IMR-90 (cell line): ENCODE results near the gene PCYOX1L. TPM values are rescaled to one million over a fixed set of nuclear protein-coding genes. Genes with fewer than 3 reads are reported as not detected.

ENCODE experiments used
- ATAC-seq: fragments of 200-7000 bp; cut with Tn5 transposase; 2 replicates; pipeline ENCODE4 v1.9.1; 2020; ENCODE audit warnings: low read depth, mild to moderate bottlenecking, moderate library complexity
- BruUV-seq: library from RNA; stranded (reverse); fragments of 400-500 nt; replicated peaks from 2 replicates; lab custom pipeline; 2021; lab: Mats Ljungman, UMichigan
- CTCF ChIA-PET: fragments of 300-600 bp; formaldehyde crosslinking; extraction: SDS; loops from one replicate; lab custom pipeline; 2021; ENCODE audit warnings: antibody characterized with exemption; lab: Yijun Ruan, JAX
- POLR2A ChIA-PET: fragments of 300-600 bp; sonication (Branson Sonifier 250); formaldehyde crosslinking; loops from one replicate; lab custom pipeline; 2022; ENCODE audit warnings: antibody characterized with exemption; ENCODE audit not compliant: unreplicated experiment; lab: Charles Lee
- DNase-seq: peaks from one replicate; pipeline ENCODE4 v3.0.0; 2013
- H2AFZ ChIP-seq: replicated peaks from 2 replicates; pipeline ENCODE3; 2013; ENCODE audit warnings: low read length, mild to moderate bottlenecking; ENCODE audit not compliant: poor library complexity
- H2AK5ac ChIP-seq: 2 replicates; pipeline ENCODE4 v1.6.1; 2013; ENCODE audit warnings: low read depth, low read length, inconsistent platforms
- H2AK9ac ChIP-seq: replicated peaks from 2 replicates; pipeline ENCODE3; 2013; ENCODE audit warnings: mild to moderate bottlenecking, low read depth, low read length, moderate library complexity; ENCODE audit not compliant: poor library complexity
- H2BK120ac ChIP-seq: 2 replicates; pipeline ENCODE4 v1.6.1; 2013; ENCODE audit warnings: low read depth, low read length, inconsistent platforms
- H2BK15ac ChIP-seq: 3 replicates; pipeline ENCODE4 v1.6.1; 2013; ENCODE audit warnings: low read depth, low read length, inconsistent platforms
- H2BK20ac ChIP-seq: 2 replicates; pipeline ENCODE4 v1.6.1; 2013; ENCODE audit warnings: low read depth, mild to moderate bottlenecking, inconsistent platforms, low read length, moderate library complexity
- H2BK5ac ChIP-seq: 2 replicates; pipeline ENCODE4 v1.6.1; 2013; ENCODE audit warnings: mild to moderate bottlenecking, low read depth, low read length, inconsistent platforms; ENCODE audit not compliant: poor library complexity, severe bottlenecking
- H3K14ac ChIP-seq: replicated peaks from 2 replicates; pipeline ENCODE4 v1.6.1; 2013; ENCODE audit warnings: low read depth, low read length, inconsistent platforms
- H3K18ac ChIP-seq: 2 replicates; pipeline ENCODE4 v1.6.1; 2013; ENCODE audit warnings: low read depth, low read length, control low read depth
- H3K23ac ChIP-seq: 2 replicates; pipeline ENCODE4 v1.6.1; 2013; ENCODE audit warnings: low read depth, low read length, inconsistent platforms
- H3K27ac ChIP-seq: 2 replicates; pipeline ENCODE4 v1.5.1; 2013; ENCODE audit warnings: mild to moderate bottlenecking, control low read depth, low read length; ENCODE audit not compliant: insufficient read depth
- H3K27me3 ChIP-seq: 2 replicates; pipeline ENCODE4 v1.6.1; 2013; ENCODE audit warnings: low read length; ENCODE audit not compliant: control insufficient read depth, insufficient read depth
- H3K36me3 ChIP-seq: 2 replicates; pipeline ENCODE4 v1.6.1; 2013; ENCODE audit warnings: low read length, mixed read lengths; ENCODE audit not compliant: control insufficient read depth, insufficient read depth
- H3K4ac ChIP-seq: 2 replicates; pipeline ENCODE4 v1.6.1; 2013; ENCODE audit warnings: low read depth, low read length, inconsistent platforms
- H3K4me1 ChIP-seq: 2 replicates; pipeline ENCODE4 v1.6.1; 2013; ENCODE audit warnings: low read length, mixed read lengths; ENCODE audit not compliant: control insufficient read depth, insufficient read depth
- H3K4me2 ChIP-seq: 2 replicates; pipeline ENCODE4 v1.6.1; 2013; ENCODE audit warnings: low read depth, mild to moderate bottlenecking, control low read depth, low read length, moderate library complexity
- H3K4me3 ChIP-seq: 2 replicates; pipeline ENCODE4 v1.5.1; 2013; ENCODE audit warnings: low read depth, mild to moderate bottlenecking, control low read depth, low read length, moderate library complexity; ENCODE audit not compliant: insufficient read depth
- H3K56ac ChIP-seq: 2 replicates; pipeline ENCODE4 v1.6.1; 2013; ENCODE audit warnings: low read length, inconsistent platforms; ENCODE audit not compliant: insufficient read depth; ENCODE audit errors: extremely low read depth
- H3K79me1 ChIP-seq, 2 experiments: 2 replicates each; pipeline ENCODE4 v1.6.1; 2013; ENCODE audit warnings: low read length in 2 of 2, inconsistent platforms in 1 of 2, low read depth in 1 of 2
- H3K9ac ChIP-seq: 2 replicates; pipeline ENCODE4 v1.6.1; 2013; ENCODE audit warnings: low read depth, low read length, control low read depth
- H3K9me1 ChIP-seq: 2 replicates; pipeline ENCODE4 v1.6.1; 2013; ENCODE audit warnings: low read length, inconsistent platforms; ENCODE audit not compliant: insufficient read depth
- H3K9me3 ChIP-seq: 2 replicates; pipeline ENCODE4 v1.6.1; 2013; ENCODE audit warnings: low read length; ENCODE audit not compliant: control insufficient read depth, insufficient read depth
- H4K20me1 ChIP-seq: 2 replicates; pipeline ENCODE4 v1.6.1; 2013; ENCODE audit warnings: low read length, inconsistent platforms; ENCODE audit not compliant: insufficient read depth
- H4K5ac ChIP-seq: 2 replicates; pipeline ENCODE4 v1.6.1; 2013; ENCODE audit warnings: mild to moderate bottlenecking, low read depth, low read length, control low read depth
- H4K8ac ChIP-seq, 2 experiments: 2 replicates each; pipeline ENCODE4 v1.6.1; 2013; ENCODE audit warnings: low read depth in 2 of 2, low read length in 2 of 2, control low read depth in 1 of 2, inconsistent platforms in 1 of 2
- H4K91ac ChIP-seq: 2 replicates; pipeline ENCODE4 v1.6.1; 2013; ENCODE audit warnings: low read depth, low read length, inconsistent platforms; ENCODE audit not compliant: insufficient read depth
- CHD1 ChIP-seq: IDR thresholded peaks from 2 replicates; pipeline ENCODE4 v1.6.1; 2012; ENCODE audit warnings: low read depth, low read length, improper control_type of control experiment
- CTCF ChIP-seq: conservative IDR thresholded peaks from 2 replicates; pipeline ENCODE4 v1.5.1; 2012; ENCODE audit warnings: mild to moderate bottlenecking, low read depth, low read length, improper control_type of control experiment
- ELK1 ChIP-seq: fragments of 150-350 bp; IDR thresholded peaks from 2 replicates; pipeline ENCODE4 v1.6.1; 2016; ENCODE audit warnings: low read depth, mild to moderate bottlenecking, low read length, moderate library complexity, borderline replicate concordance
- USF2 ChIP-seq: fragments of 150-350 bp; IDR thresholded peaks from 2 replicates; pipeline ENCODE4 v1.6.1; 2017; ENCODE audit warnings: mild to moderate bottlenecking, antibody characterized with exemption, low read length, low read depth
- WGBS, 2 experiments: methylation state at CpG; one replicate each; pipeline versions ENCODE4 v1.1.5 to v1.1.7; 2013; ENCODE audit warnings: missing lambda C conversion rate in 2 of 2; ENCODE audit not compliant: insufficient read length in 1 of 2; ENCODE audit errors: extremely low coverage in 2 of 2; 5-methylcytosine and 5-hydroxymethylcytosine counted together
- dilution Hi-C: fragments of 300-500 bp; cut with HindIII; formaldehyde crosslinking; loops from one replicate; pipeline ENCODE4 v1.14.3; 2018; ENCODE audit warnings: low sequenced_read_pairs; ENCODE audit not compliant: unreplicated experiment
- in situ Hi-C: fragments of 300-500 bp; cut with MboI; formaldehyde crosslinking; loops from 3 replicates; pipeline ENCODE4 v1.14.3; 2019; ENCODE audit warnings: low sequenced_read_pairs, inconsistent platforms, mixed read lengths
- intact Hi-C: fragments of 100-400 bp; cut with micrococcal nuclease; formaldehyde crosslinking; loops from 2 replicates; pipeline ENCODE4 v1.10.0; 2022
- polyA plus RNA-seq, 3 experiments: library from polyadenylated mRNA; depleted of rRNA; stranded (reverse); fragments of >200 nt; gene quantifications; 2 replicates each; pipeline ENCODE4 v1.2.3, GENCODE V29; 2012; ENCODE audit warnings: low replicate concordance in 1 of 3
- total RNA-seq: library from RNA; depleted of rRNA; stranded (reverse); fragments of >200 nt; gene quantifications from 2 replicates; pipeline ENCODE4 v1.2.3, GENCODE V29; 2012

PCYOX1L gene
- total and polyA plus RNA-seq, 2 of the 4 experiments (the other 2 are of a cell fraction): 7.0 to 14.3 TPM

- in situ Hi-C loops: no loop called here
- Histone ChIP-seq H3K4me2 (peak overlapping the region; percentile 85), H3K4me1 (peaks cover 44% of the 10 kb centered on the region)
Measured at GRCh38 chr5:149408252-149409099, 50.6 kb downstream of the PCYOX1L start.

More at GRCh38 chr5:149408252-149409099, 50.6 kb downstream of the PCYOX1L start:
- Histone ChIP-seq H3K18ac (peak overlapping the region; percentile 73), H2BK120ac (peak overlapping the region; percentile 76), H2BK5ac (peak overlapping the region; percentile 92), H3K9me1 (peaks cover 16% of the 10 kb centered on the region), H3K4me3 (peak overlapping the region; percentile 63), H2AFZ (peak overlapping the region; percentile 81), H4K8ac (peak overlapping the region; percentile 94 to 95; a peak in 3 of 4 replicates), H3K79me1 (peaks cover 7 to 60% of the 10 kb centered on the region in 2 experiments; a peak in 3 of 4 replicates), H4K5ac (peak overlapping the region; percentile 50), H3K23ac (peak overlapping the region; percentile 98), H3K27me3 (no peaks in the 10 kb centered on the region), H3K36me3 (peaks cover 49% of the 10 kb centered on the region), H3K9me3 (no peaks in the 10 kb centered on the region), H3K4ac (peak overlapping the region; percentile 97), H2BK15ac (peak overlapping the region; percentile 94; the same call in 2 of the 3 replicates), H3K9ac (peak overlapping the region; percentile 99), H3K14ac (peak overlapping the region; percentile 98), H2AK5ac (peak overlapping the region; percentile 99), H4K91ac (peak overlapping the region; percentile 98), H3K27ac (peak overlapping the region; percentile 89), H2BK20ac (no peak overlapping the region; the same call in none of the 2 replicates), H2AK9ac (peak overlapping the region; percentile 83), H3K56ac (peak overlapping the region; percentile 96), H4K20me1 (peaks cover 72% of the 10 kb centered on the region)
- dilution Hi-C loops (no loop called here), intact Hi-C loops (loop anchor here (1.0 kb wide), 1 partner anchor 26 kb away; no protein-coding TSS in a partner anchor)
- POLR2A ChIA-PET: interaction anchor here (0.6 to 2.5 kb wide), 7 partner anchors 8 to 240 kb away, joined by 3 to 42 read pairs (median 3); partner anchors contain the start of gene PCYOX1L
- CTCF ChIA-PET: interaction anchor here (1.1 kb wide), 1 partner anchor 41 kb away, joined by 4 read pairs; no protein-coding TSS in a partner anchor
- TF ChIP-seq CHD1: peak; percentile 73; the same call in 1 of the 2 replicates
- TF ChIP-seq USF2: no peak
- no peak for TF ChIP-seq ELK1
- TF ChIP-seq CTCF: no peak
- DNase-seq (no peak), ATAC-seq (no peak)
- WGBS, 2 experiments: 18% methylated on average over 8 of the region's 12 CpGs; no CpG with 5 or more reads in 1 of the 2 experiments
- BruUV-seq: no TSS peak
